ENCODE data around the gene SLC35D1. TPM values are rescaled to one million over a fixed set of nuclear protein-coding genes. Genes with fewer than 3 reads are reported as not detected.

The SLC35D1 gene
- total RNA-seq (9.4 TPM), polyA plus RNA-seq (6.3 TPM)
- long read RNA-seq, donor 1, result 0 reads
- long read RNA-seq, donor 2, full-length matches to known transcripts, result 7 of 13 reads
- long read RNA-seq, donor 2, partial matches to known transcripts, result 6 of 13 reads
- long read RNA-seq, donor 2, other reads (novel, unspliced or antisense), result 0 of 13 reads
- long read RNA-seq, donor 3, result 0 reads
- long read RNA-seq, donor 4, full-length matches to known transcripts, result 3 of 3 reads
- long read RNA-seq, donor 4, partial matches to known transcripts, result 0 of 3 reads
- long read RNA-seq, donor 4, other reads (novel, unspliced or antisense), result 0 of 3 reads
- long read RNA-seq, donor 5, full-length matches to known transcripts, result 4 of 4 reads
- long read RNA-seq, donor 5, partial matches to known transcripts, result 0 of 4 reads
- long read RNA-seq, donor 5, other reads (novel, unspliced or antisense), result 0 of 4 reads
- long read RNA-seq, donor 6, full-length matches to known transcripts, result 2 of 2 reads
- long read RNA-seq, donor 6, partial matches to known transcripts, result 0 of 2 reads
- long read RNA-seq, donor 6, other reads (novel, unspliced or antisense), result 0 of 2 reads
- long read RNA-seq, donor 7, full-length matches to known transcripts, result 1 of 1 reads
- long read RNA-seq, donor 7, partial matches to known transcripts, result 0 of 1 reads
- long read RNA-seq, donor 7, other reads (novel, unspliced or antisense), result 0 of 1 reads
- long read RNA-seq, donor 8, full-length matches to known transcripts, result 1 of 1 reads
- long read RNA-seq, donor 8, partial matches to known transcripts, result 0 of 1 reads
- long read RNA-seq, donor 8, other reads (novel, unspliced or antisense), result 0 of 1 reads
- long read RNA-seq, donor 9, result 0 reads
- long read RNA-seq, donor 10, full-length matches to known transcripts, result 3 of 3 reads
- long read RNA-seq, donor 10, partial matches to known transcripts, result 0 of 3 reads
- long read RNA-seq, donor 10, other reads (novel, unspliced or antisense), result 0 of 3 reads

- peaks cover 0 to 7% of the 10 kb centered on the region in 2 donors for H3K36me3 ChIP-seq (ENCODE audit: control insufficient read depth in 2 of 2, insufficient read depth in 2 of 2, low read length in 1 of 2)
- H3K4me1 ChIP-seq (ENCODE audit: control insufficient read depth in 2 of 2, insufficient read depth in 2 of 2, low read length in 2 of 2), result peaks cover 2 to 3% of the 10 kb centered on the region in 2 donors
- peak within 1 kb of the TSS; percentile 97 to 99 for H3K27ac ChIP-seq (ENCODE audit: low read depth in 1 of 2, low read length in 1 of 2)
- peak; percentile 71 to 92 (median 79) for DNase-seq (ENCODE audit: low read depth in 6 of 9, low spot score in 9 of 9)
- H3K27me3 ChIP-seq (ENCODE audit: control insufficient read depth in 2 of 2, insufficient read depth in 1 of 2, low read length in 1 of 2), result no peaks in the 10 kb centered on the region
- WGBS, result 1% methylated on average over 73 of the region's 73 CpGs
- H3K4me3 ChIP-seq (ENCODE audit: low read length in 2 of 2), result peak within 1 kb of the TSS; percentile 87 to 96
- H3K9me3 ChIP-seq (ENCODE audit: control insufficient read depth in 2 of 2, insufficient read depth in 1 of 2, low read length in 1 of 2), result no peaks in the 10 kb centered on the region
Measured at GRCh38 chr1:67053785-67054772, at the start of gene SLC35D1. Gene SLC35D1 (minus strand): TSS chr1:67054148. CDS start chr1:67054013, 135 bp downstream.

GRCh38 chr1:67103548-67103947 lies 49.6 kb upstream of the SLC35D1 start:
- Histone ChIP-seq H3K4me3 (ENCODE audit: low read length in 2 of 2) (no peak overlapping the region), H3K27ac (ENCODE audit: low read depth in 1 of 2, low read length in 1 of 2) (no peak overlapping the region), H3K27me3 (ENCODE audit: control insufficient read depth in 2 of 2, insufficient read depth in 1 of 2, low read length in 1 of 2) (no peaks in the 10 kb centered on the region), H3K36me3 (ENCODE audit: control insufficient read depth in 2 of 2, insufficient read depth in 2 of 2, low read length in 1 of 2) (no peaks in the 10 kb centered on the region), H3K9me3 (ENCODE audit: control insufficient read depth in 2 of 2, insufficient read depth in 1 of 2, low read length in 1 of 2) (no peaks in the 10 kb centered on the region), H3K4me1 (ENCODE audit: control insufficient read depth in 2 of 2, insufficient read depth in 2 of 2, low read length in 2 of 2) (no peaks in the 10 kb centered on the region)
- no peak for DNase-seq (ENCODE audit: low read depth in 6 of 9, low spot score in 9 of 9)
- WGBS, result 99% methylated on average over 1 of the region's 1 CpG

- Histone ChIP-seq H3K36me3 (ENCODE audit: control insufficient read depth in 2 of 2, insufficient read depth in 2 of 2, low read length in 1 of 2) (no peaks in the 10 kb centered on the region), H3K27ac (ENCODE audit: low read depth in 1 of 2, low read length in 1 of 2) (no peak overlapping the region), H3K9me3 (ENCODE audit: control insufficient read depth in 2 of 2, insufficient read depth in 1 of 2, low read length in 1 of 2) (no peaks in the 10 kb centered on the region), H3K27me3 (ENCODE audit: control insufficient read depth in 2 of 2, insufficient read depth in 1 of 2, low read length in 1 of 2) (no peaks in the 10 kb centered on the region), H3K4me3 (ENCODE audit: low read length in 2 of 2) (no peak overlapping the region), H3K4me1 (ENCODE audit: control insufficient read depth in 2 of 2, insufficient read depth in 2 of 2, low read length in 2 of 2) (no peaks in the 10 kb centered on the region)
- DNase-seq (ENCODE audit: low read depth in 6 of 9, low spot score in 9 of 9), result no peak
- 61% methylated on average over 3 of the region's 3 CpGs for WGBS
Measured at GRCh38 chr1:67100833-67101232, 46.9 kb upstream of the SLC35D1 start.

- H3K27me3 ChIP-seq (ENCODE audit: control insufficient read depth in 2 of 2, insufficient read depth in 1 of 2, low read length in 1 of 2), result no peaks in the 10 kb centered on the region
- H3K4me3 ChIP-seq (ENCODE audit: low read length in 2 of 2), result no peak overlapping the region
- no peaks in the 10 kb centered on the region for H3K36me3 ChIP-seq (ENCODE audit: control insufficient read depth in 2 of 2, insufficient read depth in 2 of 2, low read length in 1 of 2)
- no peak for DNase-seq (ENCODE audit: low read depth in 6 of 9, low spot score in 9 of 9)
- no peak overlapping the region for H3K27ac ChIP-seq (ENCODE audit: low read depth in 1 of 2, low read length in 1 of 2)
- no peaks in the 10 kb centered on the region for H3K9me3 ChIP-seq (ENCODE audit: control insufficient read depth in 2 of 2, insufficient read depth in 1 of 2, low read length in 1 of 2)
- no peaks in the 10 kb centered on the region for H3K4me1 ChIP-seq (ENCODE audit: control insufficient read depth in 2 of 2, insufficient read depth in 2 of 2, low read length in 2 of 2)
Measured at GRCh38 chr1:67097305-67097704, 43.4 kb upstream of the SLC35D1 start.

- H3K9me3 ChIP-seq (ENCODE audit: control insufficient read depth in 2 of 2, insufficient read depth in 1 of 2, low read length in 1 of 2), result no peaks in the 10 kb centered on the region
- no peak overlapping the region for H3K4me3 ChIP-seq (ENCODE audit: low read length in 2 of 2)
- H3K36me3 ChIP-seq (ENCODE audit: control insufficient read depth in 2 of 2, insufficient read depth in 2 of 2, low read length in 1 of 2), result no peaks in the 10 kb centered on the region
- 100% methylated on average over 2 of the region's 2 CpGs for WGBS
- H3K4me1 ChIP-seq (ENCODE audit: control insufficient read depth in 2 of 2, insufficient read depth in 2 of 2, low read length in 2 of 2), result no peaks in the 10 kb centered on the region
- H3K27ac ChIP-seq (ENCODE audit: low read depth in 1 of 2, low read length in 1 of 2), result no peak overlapping the region
- no peak for DNase-seq (ENCODE audit: low read depth in 6 of 9, low spot score in 9 of 9)
- no peaks in the 10 kb centered on the region for H3K27me3 ChIP-seq (ENCODE audit: control insufficient read depth in 2 of 2, insufficient read depth in 1 of 2, low read length in 1 of 2)
Measured at GRCh38 chr1:67094191-67094590, 40.2 kb upstream of the SLC35D1 start.

GRCh38 chr1:67089685-67090208 lies 35.8 kb upstream of the SLC35D1 start:
- no peaks in the 10 kb centered on the region for H3K4me1 ChIP-seq (ENCODE audit: control insufficient read depth in 2 of 2, insufficient read depth in 2 of 2, low read length in 2 of 2)
- H3K4me3 ChIP-seq (ENCODE audit: low read length in 2 of 2), result no peak overlapping the region
- H3K9me3 ChIP-seq (ENCODE audit: control insufficient read depth in 2 of 2, insufficient read depth in 1 of 2, low read length in 1 of 2), result no peaks in the 10 kb centered on the region
- H3K27ac ChIP-seq (ENCODE audit: low read depth in 1 of 2, low read length in 1 of 2), result no peak overlapping the region
- DNase-seq (ENCODE audit: low read depth in 6 of 9, low spot score in 9 of 9), result no peak
- H3K27me3 ChIP-seq (ENCODE audit: control insufficient read depth in 2 of 2, insufficient read depth in 1 of 2, low read length in 1 of 2), result no peaks in the 10 kb centered on the region
- no peaks in the 10 kb centered on the region for H3K36me3 ChIP-seq (ENCODE audit: control insufficient read depth in 2 of 2, insufficient read depth in 2 of 2, low read length in 1 of 2)
- WGBS, result 98% methylated on average over 1 of the region's 1 CpG

- H3K4me1 ChIP-seq (ENCODE audit: control insufficient read depth in 2 of 2, insufficient read depth in 2 of 2, low read length in 2 of 2), result no peaks in the 10 kb centered on the region
- H3K9me3 ChIP-seq (ENCODE audit: control insufficient read depth in 2 of 2, insufficient read depth in 1 of 2, low read length in 1 of 2), result no peaks in the 10 kb centered on the region
- no peak overlapping the region for H3K27ac ChIP-seq (ENCODE audit: low read depth in 1 of 2, low read length in 1 of 2)
- WGBS, result 100% methylated on average over 1 of the region's 1 CpG
- no peaks in the 10 kb centered on the region for H3K36me3 ChIP-seq (ENCODE audit: control insufficient read depth in 2 of 2, insufficient read depth in 2 of 2, low read length in 1 of 2)
- DNase-seq (ENCODE audit: low read depth in 6 of 9, low spot score in 9 of 9), result no peak
- no peak overlapping the region for H3K4me3 ChIP-seq (ENCODE audit: low read length in 2 of 2)
- no peaks in the 10 kb centered on the region for H3K27me3 ChIP-seq (ENCODE audit: control insufficient read depth in 2 of 2, insufficient read depth in 1 of 2, low read length in 1 of 2)
Measured at GRCh38 chr1:67088440-67088839, 34.5 kb upstream of the SLC35D1 start.

- 47% methylated on average over 2 of the region's 2 CpGs for WGBS
- Histone ChIP-seq H3K27me3 (ENCODE audit: control insufficient read depth in 2 of 2, insufficient read depth in 1 of 2, low read length in 1 of 2) (no peaks in the 10 kb centered on the region), H3K27ac (ENCODE audit: low read depth in 1 of 2, low read length in 1 of 2) (no peak overlapping the region), H3K4me1 (ENCODE audit: control insufficient read depth in 2 of 2, insufficient read depth in 2 of 2, low read length in 2 of 2) (no peaks in the 10 kb centered on the region), H3K4me3 (ENCODE audit: low read length in 2 of 2) (no peak overlapping the region), H3K36me3 (ENCODE audit: control insufficient read depth in 2 of 2, insufficient read depth in 2 of 2, low read length in 1 of 2) (no peaks in the 10 kb centered on the region), H3K9me3 (ENCODE audit: control insufficient read depth in 2 of 2, insufficient read depth in 1 of 2, low read length in 1 of 2) (no peaks in the 10 kb centered on the region)
- no peak for DNase-seq (ENCODE audit: low read depth in 6 of 9, low spot score in 9 of 9)
Measured at GRCh38 chr1:67085326-67085725, 31.4 kb upstream of the SLC35D1 start.
